Coronary artery (tissue), 2 donors: ENCODE data around the gene TRIO.
"Not testable (repeated sequence)": the region's sequence is repeated elsewhere in the genome, so short reads cannot be mapped to it uniquely, and the experiment has no call there.

Experiments
- DNase-seq: peaks from one replicate; pipeline ENCODE4 v3.0.0-alpha.2; 2017; ENCODE audit warnings: low spot score
- H3K27ac ChIP-seq, 2 donors: fragments of 200-600 bp; sonication (generic); one replicate each; pipeline ENCODE4 v1.5.1; 2016 to 2019
- H3K4me3 ChIP-seq: fragments of 200-600 bp; sonication (generic); 2 replicates; pipeline ENCODE4 v1.5.1; 2016; ENCODE audit warnings: mild to moderate bottlenecking, moderate library complexity
- TF ChIP-seq, protein P1 (sequence below): fragments of 200-600 bp; sonication (generic); IDR thresholded peaks from one replicate; pipeline ENCODE4 v1.5.1; 2019; ENCODE audit warnings: antibody characterized with exemption

Gene TRIO

DNA sequence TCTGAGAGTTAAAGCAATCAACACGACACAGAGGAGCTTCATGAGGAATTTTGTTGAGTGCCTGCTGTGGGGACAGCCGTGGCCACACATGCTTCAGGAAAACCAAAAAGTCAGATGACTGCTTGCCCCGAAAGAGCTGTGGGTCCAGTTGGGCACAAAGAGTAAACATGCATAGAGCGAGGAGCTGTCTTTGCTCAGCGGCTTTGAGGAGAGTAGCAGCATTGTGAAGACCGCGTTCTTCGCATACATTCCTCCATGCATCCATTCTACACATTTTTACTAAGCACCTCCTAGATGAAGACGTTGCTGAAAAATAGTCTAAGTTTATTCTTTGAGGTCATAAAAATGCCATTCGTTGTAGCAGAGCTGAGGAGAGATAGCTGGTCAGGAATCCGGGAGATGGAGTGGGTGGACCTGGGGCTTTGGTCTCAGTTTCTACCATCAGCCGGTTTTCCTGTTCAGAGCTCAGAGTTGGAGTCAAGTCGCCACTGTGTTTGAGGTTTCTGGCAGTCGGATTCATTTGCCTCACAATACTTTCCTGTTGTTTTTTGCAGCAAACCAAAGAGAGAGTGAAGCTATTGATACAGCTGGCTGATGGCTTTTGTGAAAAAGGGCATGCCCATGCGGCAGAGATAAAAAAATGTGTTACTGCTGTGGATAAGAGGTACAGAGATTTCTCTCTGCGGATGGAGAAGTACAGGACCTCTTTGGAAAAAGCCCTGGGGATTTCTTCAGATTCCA lies 243.9 kb downstream of the TRIO start:
- H3K4me3 ChIP-seq = no peak overlapping the region
- TF ChIP-seq, protein P1, sequence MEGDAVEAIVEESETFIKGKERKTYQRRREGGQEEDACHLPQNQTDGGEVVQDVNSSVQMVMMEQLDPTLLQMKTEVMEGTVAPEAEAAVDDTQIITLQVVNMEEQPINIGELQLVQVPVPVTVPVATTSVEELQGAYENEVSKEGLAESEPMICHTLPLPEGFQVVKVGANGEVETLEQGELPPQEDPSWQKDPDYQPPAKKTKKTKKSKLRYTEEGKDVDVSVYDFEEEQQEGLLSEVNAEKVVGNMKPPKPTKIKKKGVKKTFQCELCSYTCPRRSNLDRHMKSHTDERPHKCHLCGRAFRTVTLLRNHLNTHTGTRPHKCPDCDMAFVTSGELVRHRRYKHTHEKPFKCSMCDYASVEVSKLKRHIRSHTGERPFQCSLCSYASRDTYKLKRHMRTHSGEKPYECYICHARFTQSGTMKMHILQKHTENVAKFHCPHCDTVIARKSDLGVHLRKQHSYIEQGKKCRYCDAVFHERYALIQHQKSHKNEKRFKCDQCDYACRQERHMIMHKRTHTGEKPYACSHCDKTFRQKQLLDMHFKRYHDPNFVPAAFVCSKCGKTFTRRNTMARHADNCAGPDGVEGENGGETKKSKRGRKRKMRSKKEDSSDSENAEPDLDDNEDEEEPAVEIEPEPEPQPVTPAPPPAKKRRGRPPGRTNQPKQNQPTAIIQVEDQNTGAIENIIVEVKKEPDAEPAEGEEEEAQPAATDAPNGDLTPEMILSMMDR = no peak
- DNase-seq = no peak
- H3K27ac ChIP-seq = no peak overlapping the region

DNA sequence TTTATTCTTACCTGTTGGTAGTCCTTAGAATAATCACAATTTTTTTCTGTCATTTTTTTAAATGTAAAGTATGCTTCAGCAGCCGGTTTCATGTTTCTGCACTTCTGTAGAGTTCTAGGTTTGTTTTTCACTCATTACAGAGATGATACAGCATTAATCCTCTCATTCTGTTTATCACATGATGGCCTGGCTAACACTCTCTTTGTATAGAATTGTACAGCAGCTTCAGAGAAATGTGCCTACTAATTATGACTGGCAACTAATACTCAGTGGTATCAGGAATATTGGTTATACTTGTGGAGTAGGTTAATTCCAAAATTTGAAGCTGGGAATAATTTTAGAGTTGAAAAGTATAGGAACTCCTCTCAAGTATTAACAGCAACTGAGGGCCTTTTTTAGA lies 245.6 kb downstream of the TRIO start:
- Histone ChIP-seq H3K27ac (no peak overlapping the region), H3K4me3 (no peak overlapping the region)
- no peak for DNase-seq
- TF ChIP-seq, protein P1 = no peak

DNA sequence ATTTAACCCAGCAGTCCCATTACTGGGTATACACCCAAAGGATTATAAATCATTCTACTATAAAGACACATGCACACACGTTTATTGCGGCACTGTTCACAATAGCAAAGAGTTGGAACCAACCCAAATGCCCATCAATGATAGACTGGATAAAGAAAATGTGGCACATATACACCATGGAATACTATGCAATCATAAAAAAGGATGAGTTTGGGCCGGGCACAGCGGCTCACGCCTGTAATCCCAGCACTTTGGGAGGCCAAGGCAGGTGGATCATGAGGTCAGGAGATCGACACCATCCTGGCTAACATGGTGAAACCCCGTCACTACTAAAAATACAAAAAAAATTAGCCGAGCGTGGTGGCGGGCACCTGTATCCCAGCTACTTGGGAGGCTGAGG lies 249.4 kb downstream of the TRIO start:
- H3K27ac ChIP-seq, DNase-seq, H3K4me3 ChIP-seq: not testable (repeated sequence)

DNA sequence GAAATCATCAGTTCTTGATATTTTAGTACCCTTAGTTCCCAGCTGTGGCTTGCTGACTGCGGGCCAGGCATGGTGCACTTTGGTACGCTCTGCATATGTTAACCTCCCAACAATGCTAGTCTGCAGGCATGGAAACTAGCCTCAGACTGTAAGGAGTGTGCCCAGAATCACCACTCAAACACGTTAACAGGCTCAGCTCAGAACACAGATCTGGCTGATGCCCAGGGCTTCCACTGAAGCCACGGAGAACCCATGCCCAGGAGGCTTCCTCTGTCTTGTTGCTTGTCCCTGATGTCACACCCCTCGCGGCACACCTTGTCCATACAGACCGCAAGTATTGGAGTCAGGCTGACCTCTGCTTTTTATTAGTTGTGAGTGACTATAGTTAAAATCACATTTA lies 251.2 kb downstream of the TRIO start:
- TF ChIP-seq, protein P1 = no peak
- no peak for DNase-seq
- no peak overlapping the region for H3K4me3 ChIP-seq
- H3K27ac ChIP-seq = no peak overlapping the region

DNA sequence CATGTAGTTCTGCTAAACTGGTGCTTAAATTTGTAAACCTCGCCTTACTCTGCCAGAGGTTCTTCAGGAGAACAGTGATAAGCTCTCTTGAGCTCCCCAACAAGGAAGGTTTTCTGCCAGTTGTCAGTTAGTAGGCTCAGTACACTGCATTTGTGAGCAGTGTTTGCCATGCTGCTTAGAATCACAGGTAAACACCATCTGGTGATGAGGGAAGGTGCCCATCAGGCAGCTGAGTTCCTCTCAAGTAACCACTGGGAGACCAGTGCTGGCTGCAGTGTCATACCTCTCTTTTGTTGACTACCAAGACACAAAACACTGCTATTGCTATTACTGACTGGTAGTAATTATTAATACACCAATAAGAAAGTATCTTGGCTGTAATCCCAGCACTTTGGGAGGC lies 252.3 kb downstream of the TRIO start:
- H3K27ac ChIP-seq = no peak overlapping the region
- TF ChIP-seq, protein P1 = no peak
- DNase-seq = no peak
- H3K4me3 ChIP-seq = no peak overlapping the region

DNA sequence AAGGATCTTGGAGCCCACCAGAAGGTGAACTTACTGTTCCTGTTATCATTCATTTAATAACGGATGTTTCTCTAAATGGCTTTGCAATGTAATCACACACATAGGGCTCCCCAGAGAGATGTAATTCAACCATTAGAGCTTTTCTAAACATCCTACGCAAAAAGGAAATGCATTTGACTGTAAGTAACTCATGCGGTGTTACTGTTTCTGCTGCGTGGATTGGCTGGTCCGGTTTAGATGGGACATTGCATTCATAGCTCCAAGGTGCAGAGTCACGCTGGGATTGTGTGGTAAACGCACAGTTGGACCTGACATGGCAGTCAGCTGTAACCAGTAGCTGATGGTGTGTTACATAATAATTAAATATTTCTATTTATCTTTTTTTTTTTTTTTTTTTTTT lies 252.9 kb downstream of the TRIO start:
- TF ChIP-seq, protein P1 = no peak
- Histone ChIP-seq H3K4me3 (no peak overlapping the region), H3K27ac (no peak overlapping the region)
- DNase-seq = no peak

DNA sequence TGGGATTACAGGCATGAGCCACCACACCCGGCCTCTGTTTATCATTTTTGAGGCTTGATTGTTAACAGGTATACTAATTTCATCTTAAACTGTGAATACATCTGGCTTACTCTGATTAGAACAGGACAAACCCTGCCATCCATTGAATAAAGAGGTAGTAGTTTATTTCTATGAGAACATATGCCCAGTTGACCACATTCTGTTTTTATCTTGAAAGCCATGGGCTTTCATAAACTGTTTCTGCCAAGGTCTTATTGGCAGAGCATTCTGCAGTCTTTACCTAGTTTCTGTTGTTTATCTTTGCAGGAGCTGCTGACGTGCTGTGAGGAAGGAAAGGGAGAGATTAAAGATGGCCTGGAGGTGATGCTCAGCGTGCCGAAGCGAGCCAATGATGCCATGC lies 253.6 kb downstream of the TRIO start:
- no peak overlapping the region for H3K4me3 ChIP-seq
- peak overlapping the region in 1 of 2 donors; percentile 39 for H3K27ac ChIP-seq
- TF ChIP-seq, protein P1 = no peak
- DNase-seq = no peak
